ENCODE results near the gene MRPS35.

The MRPS35 gene
- total RNA-seq: 22.5 to 31.2 (median 27.5) reads per million in 4 donors

GRCh38 chr12:27710592-27711316 is at the start of gene MRPS35:
Gene MRPS35, plus strand, starts transcription at chr12:27710832. Its CDS starts 12 bp downstream, at chr12:27710844.
- peak; percentile 79 to 91 (median 86) for DNase-seq

DNA sequence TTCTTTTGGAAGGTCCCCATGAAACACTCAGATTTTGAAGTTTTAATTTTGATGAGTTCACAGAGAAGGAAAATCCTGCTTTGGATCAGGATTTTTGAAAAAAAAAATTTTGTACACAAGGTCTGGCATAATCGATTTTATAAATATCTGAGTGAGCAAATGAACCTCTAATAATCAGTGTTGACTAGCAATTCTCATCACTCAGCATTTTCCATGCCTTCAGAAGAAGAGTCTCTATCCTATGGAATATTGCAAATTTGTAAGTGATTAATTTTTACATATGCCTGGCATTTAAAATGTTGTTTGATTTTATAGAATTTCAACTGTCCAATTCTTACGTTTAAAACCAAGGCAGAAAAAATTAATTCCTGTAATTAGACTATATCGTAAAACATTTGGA is 44.9 kb upstream of the MRPS35 start:
- DNase-seq: no peak

DNA sequence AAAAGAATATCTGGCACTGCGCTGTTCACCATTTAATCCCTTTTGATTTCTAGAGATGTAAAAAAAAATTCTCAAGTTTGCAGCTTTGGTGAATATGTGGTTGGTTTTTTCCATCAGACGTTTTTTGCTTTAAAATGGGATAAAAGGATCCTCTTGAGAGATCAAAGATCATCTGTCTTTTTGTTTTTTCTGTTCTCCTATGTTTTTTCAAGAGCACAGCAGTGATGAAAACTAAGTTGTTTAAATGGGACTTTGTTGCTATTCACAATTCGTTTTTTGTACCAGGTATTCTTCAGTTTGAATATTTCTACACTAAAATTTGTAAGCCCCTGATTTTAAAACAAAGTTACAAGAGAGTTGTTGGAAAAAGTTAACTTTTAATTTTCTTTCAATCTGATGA is 44.1 kb upstream of the MRPS35 start:
- no peak for DNase-seq

DNA sequence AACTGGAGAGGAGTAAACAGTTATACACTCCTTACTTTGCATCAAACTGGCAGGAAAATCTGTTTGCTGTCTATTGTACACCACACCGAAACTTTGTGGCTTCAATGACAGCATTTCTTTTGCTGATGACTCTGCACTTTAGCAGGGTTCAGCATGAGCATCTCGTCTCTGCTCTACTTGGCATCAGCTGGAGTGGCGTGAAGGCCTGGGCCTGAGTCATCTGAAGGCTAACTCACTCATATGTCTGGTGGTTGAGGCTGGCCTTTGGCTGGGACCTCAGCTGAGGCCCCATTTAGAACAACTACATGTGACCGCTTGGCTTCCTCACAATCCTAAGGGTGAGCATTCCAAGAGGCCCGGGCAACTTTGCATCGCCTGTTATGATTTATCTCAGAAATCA is 43.1 kb upstream of the MRPS35 start:
- peak in 1 of 5 donors; percentile 48 for DNase-seq

GRCh38 chr12:27672051-27672450 is 38.6 kb upstream of the MRPS35 start:
- no peak for DNase-seq

GRCh38 chr12:27672643-27673042 is 38.0 kb upstream of the MRPS35 start:
- no peak for DNase-seq

GRCh38 chr12:27673101-27673718 is 37.4 kb upstream of the MRPS35 start:
- no peak for DNase-seq

DNA sequence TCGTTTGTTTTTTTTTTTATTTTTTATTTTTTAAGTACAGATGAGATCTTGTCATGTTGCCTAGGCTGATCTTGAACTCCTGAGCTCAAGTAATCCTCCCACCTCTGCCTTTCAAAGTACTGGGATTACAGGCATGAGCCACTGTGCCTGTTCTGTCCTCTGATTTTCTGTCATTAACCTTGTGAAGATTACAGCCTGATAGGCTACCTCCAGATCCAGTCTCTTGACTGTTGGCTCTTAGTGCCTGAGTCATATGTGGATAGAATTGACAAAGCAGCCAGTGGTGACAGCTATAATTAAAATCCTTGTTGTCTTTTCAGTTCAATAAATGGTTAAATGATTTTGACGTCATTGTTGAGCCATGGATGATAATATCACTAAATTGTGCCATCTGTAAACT is 35.6 kb upstream of the MRPS35 start:
- DNase-seq: no peak

GRCh38 chr12:27680619-27681018 is 30.0 kb upstream of the MRPS35 start:
- DNase-seq: no peak

GRCh38 chr12:27682534-27682933 is 28.1 kb upstream of the MRPS35 start:
- no peak for DNase-seq

DNA sequence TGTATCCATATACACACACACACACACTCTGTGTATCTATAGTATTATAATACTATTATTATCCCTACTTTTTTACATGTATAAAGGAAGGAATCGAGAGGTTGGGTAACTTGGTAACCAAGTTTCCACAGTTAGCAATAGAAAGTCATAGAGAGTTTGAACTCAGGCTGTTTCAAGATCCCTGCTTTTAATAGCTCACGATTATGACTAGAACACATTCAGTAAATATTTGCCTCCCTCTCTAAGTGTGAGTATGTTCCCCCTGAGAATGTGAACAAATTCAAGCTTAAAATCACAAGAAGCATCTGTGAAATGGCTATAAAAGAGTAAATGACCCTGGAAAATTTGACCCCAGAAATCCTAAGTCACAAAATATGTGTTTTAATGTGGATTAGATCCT is 25.4 kb upstream of the MRPS35 start:
- no peak for DNase-seq

- no peak for DNase-seq
These were observed 24.5 kb upstream of the MRPS35 start for GRCh38 chr12:27686147-27686546.

GRCh38 chr12:27688671-27689070 is 22.0 kb upstream of the MRPS35 start:
- DNase-seq: no peak

GRCh38 chr12:27689558-27690180 is 21.0 kb upstream of the MRPS35 start:
- DNase-seq: no peak

DNA sequence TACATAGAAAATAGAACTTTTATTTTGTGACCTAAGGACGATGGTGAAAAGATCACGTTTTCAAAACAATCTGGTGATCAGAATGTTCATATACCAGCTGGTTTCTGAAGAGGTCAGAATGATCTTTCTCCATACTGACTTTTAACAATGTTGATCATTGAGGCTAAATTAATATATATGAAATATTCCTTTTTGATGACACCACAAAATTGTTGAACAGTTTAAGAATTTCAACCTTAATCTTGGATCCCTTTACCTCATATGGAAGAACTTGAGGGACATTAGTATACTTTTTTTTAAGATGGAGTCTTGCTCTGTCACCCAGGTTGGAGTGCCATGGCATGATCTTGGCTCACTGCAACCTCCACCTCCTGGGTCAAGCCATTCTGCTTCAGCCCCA is 17.2 kb upstream of the MRPS35 start:
- DNase-seq: no peak

GRCh38 chr12:27695556-27696292 is 14.9 kb upstream of the MRPS35 start:
- DNase-seq: no peak

DNA sequence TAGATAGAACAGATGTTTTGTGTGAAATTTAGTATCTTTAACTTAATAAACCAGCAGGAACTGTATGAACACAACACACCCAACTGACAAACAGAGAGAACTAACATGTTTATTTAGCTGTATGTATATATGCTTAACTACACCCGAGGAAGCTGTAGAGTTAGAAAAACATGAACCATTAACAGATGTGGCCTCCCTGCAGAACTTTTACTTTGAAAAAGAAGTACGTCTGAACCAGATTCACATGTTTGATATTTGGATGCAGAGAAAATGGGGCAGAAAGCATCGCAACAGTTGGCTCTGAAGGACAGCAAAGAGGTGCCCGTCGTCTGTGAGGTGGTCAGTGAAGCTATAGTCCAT is 14.4 kb upstream of the MRPS35 start, which contains the start of gene REP15:
TSS of gene REP15 (plus strand) at position 155 of the 360 bp plus-strand sequence. CDS start at position 271, 116 bp downstream.
- DNase-seq: no peak

GRCh38 chr12:27696864-27697564 is 13.6 kb upstream of the MRPS35 start:
- no peak for DNase-seq

DNA sequence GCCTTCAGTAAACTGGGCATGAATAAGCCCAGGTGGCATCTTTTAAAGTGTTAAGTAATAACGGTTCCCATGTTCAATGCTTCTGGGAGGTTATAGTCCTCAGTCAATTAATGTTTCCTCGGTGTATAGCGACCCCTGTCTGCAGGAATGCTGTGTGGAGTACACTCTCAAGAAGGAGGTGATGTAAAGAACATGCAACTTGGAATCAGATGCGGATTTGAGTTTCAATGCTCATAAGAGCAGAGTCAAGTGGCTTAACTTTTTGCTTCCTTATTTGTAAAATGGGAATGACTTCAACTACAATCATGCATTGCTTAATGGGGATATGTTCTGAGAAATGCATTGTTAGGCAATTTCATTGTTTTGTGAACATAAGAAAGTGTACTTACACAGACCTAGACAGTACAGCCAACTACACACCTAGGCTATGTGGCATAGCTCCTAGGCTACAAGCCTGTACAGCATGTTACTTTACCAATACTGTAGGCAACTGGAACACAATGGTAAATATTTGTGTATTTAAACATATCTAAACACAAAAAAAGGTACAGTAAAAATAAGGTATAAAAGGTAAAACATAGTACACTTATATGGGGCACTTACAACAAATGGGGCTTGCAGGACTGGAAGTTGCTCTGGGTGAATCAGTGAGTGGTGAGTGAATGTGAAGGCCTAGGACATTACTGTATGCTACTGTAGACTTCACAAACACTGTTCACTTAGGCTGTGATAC is 6.7 kb upstream of the MRPS35 start:
- DNase-seq: peak; percentile 18 to 78 (median 54)

DNA sequence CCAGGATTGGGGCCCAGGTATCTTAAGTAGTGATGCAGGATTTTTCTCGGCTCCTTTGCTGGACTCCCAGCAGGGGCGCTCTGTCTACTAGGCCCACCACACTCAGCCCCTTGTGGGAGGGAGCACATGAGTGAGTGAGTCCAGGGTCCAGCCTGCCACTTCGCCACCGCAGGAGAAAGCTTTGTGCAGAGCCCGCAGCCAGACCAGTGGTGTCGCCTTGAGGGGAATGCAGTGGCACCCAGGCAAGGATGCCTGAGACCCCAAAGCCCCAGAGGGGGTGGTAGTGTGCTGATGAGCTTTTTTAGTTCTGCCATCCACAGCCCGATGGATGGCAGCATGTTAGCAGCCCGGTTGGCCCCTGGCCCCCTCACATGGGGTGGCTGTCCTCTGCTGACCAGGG is 5.4 kb upstream of the MRPS35 start:
- no peak for DNase-seq

- DNase-seq: no peak
These were observed 3.4 kb upstream of the MRPS35 start for GRCh38 chr12:27707216-27707615.

Data from T-helper 1 cell (primary cell).